ENCODE data around the gene CARD10. TPM values are rescaled to one million over a fixed set of nuclear protein-coding genes. Genes with fewer than 3 reads are reported as not detected.

CARD10 gene
- total RNA-seq, 2 donors from 2014 or later: 17.4 to 28.7 TPM

GRCh38 chr22:37526376-37526775 is 7.2 kb upstream of the CARD10 start:
- TF ChIP-seq POLR2A (IDR thresholded peaks at IDR 0.05) (no peak), CTCF (IDR thresholded peaks at IDR 0.05) (no peak)
- 69 to 75% methylated on average over 11 to 12 of the region's 12 CpGs for WGBS, 2 donors
- no peaks in the 10 kb centered on the region for H3K36me3 ChIP-seq (replicated peaks in 1 of 2; ENCODE audit: insufficient read depth in 1 of 2, low read depth in 2 of 2)
- DNase-seq (no peak), ATAC-seq (no peak)
- H3K4me3 ChIP-seq: no peak overlapping the region
- intact Hi-C loops (cut with DNase I): no loop called here
- H3K27me3 ChIP-seq: no peaks in the 10 kb centered on the region
- H3K27ac ChIP-seq: no peak overlapping the region
- H3K4me1 ChIP-seq: no peaks in the 10 kb centered on the region
- no peaks in the 10 kb centered on the region for H3K9me3 ChIP-seq

GRCh38 chr22:37525746-37526350 is 6.6 kb upstream of the CARD10 start:
- Histone ChIP-seq H3K27me3 (no peaks in the 10 kb centered on the region), H3K9me3 (no peaks in the 10 kb centered on the region), H3K4me3 (no peak overlapping the region), H3K4me1 (peaks cover 2% of the 10 kb centered on the region), H3K36me3 (replicated peaks in 1 of 2; ENCODE audit: insufficient read depth in 1 of 2, low read depth in 2 of 2) (no peaks in the 10 kb centered on the region), H3K27ac (no peak overlapping the region)
- no peak for TF ChIP-seq CTCF (IDR thresholded peaks at IDR 0.05)
- TF ChIP-seq POLR2A (IDR thresholded peaks at IDR 0.05): no peak
- intact Hi-C loops (cut with DNase I): no loop called here
- DNase-seq: no peak
- 60 to 66% methylated on average over 7 of the region's 7 CpGs for WGBS, 2 donors
- ATAC-seq: no peak

- ATAC-seq (peak; percentile 38), DNase-seq (no peak)
- Histone ChIP-seq H3K4me1 (peaks cover 4% of the 10 kb centered on the region), H3K27ac (no peak overlapping the region), H3K27me3 (no peaks in the 10 kb centered on the region), H3K36me3 (replicated peaks in 1 of 2; ENCODE audit: insufficient read depth in 1 of 2, low read depth in 2 of 2) (no peaks in the 10 kb centered on the region), H3K9me3 (no peaks in the 10 kb centered on the region), H3K4me3 (no peak overlapping the region)
- WGBS, 2 donors: 54 to 61% methylated on average over 10 of the region's 10 CpGs
- intact Hi-C loops (cut with DNase I): no loop called here
- TF ChIP-seq POLR2A (IDR thresholded peaks at IDR 0.05) (no peak), CTCF (IDR thresholded peaks at IDR 0.05) (no peak)
Measured at GRCh38 chr22:37525073-37525745, 6.0 kb upstream of the CARD10 start.

- no peak for TF ChIP-seq POLR2A (IDR thresholded peaks at IDR 0.05)
- no peak for TF ChIP-seq CTCF (IDR thresholded peaks at IDR 0.05)
- H3K4me1 ChIP-seq: peaks cover 20% of the 10 kb centered on the region
- WGBS, 2 donors: 89 to 94% methylated on average over 6 of the region's 6 CpGs
- DNase-seq (no peak), ATAC-seq (no peak)
- H3K27me3 ChIP-seq: no peaks in the 10 kb centered on the region
- H3K36me3 ChIP-seq (replicated peaks in 1 of 2; ENCODE audit: insufficient read depth in 1 of 2, low read depth in 2 of 2): no peaks in the 10 kb centered on the region
- intact Hi-C loops (cut with DNase I): no loop called here
- H3K9me3 ChIP-seq: no peaks in the 10 kb centered on the region
- H3K27ac ChIP-seq: no peak overlapping the region
- H3K4me3 ChIP-seq: no peak overlapping the region
Measured at GRCh38 chr22:37522482-37522881, 3.3 kb upstream of the CARD10 start.

All from body of pancreas (tissue), 4 donors.